ENCODE measurements around the gene KCNH5. TPM values are rescaled to one million over a fixed set of nuclear protein-coding genes. Genes with fewer than 3 reads are reported as not detected.

Gene KCNH5
- total RNA-seq, 1 donor from 2014 or later: 2.8 TPM

- Mint-ChIP-seq H3K4me3 (no peak overlapping the region), H3K4me1 (ENCODE audit: unreplicated experiment) (peaks cover 25% of the 10 kb centered on the region), H3K27ac (no peak overlapping the region)
Measured at GRCh38 chr14:62665286-62665685, 380.0 kb downstream of the KCNH5 start.

GRCh38 chr14:62663456-62663821 lies 381.8 kb downstream of the KCNH5 start:
- TF ChIP-seq, protein P1, sequence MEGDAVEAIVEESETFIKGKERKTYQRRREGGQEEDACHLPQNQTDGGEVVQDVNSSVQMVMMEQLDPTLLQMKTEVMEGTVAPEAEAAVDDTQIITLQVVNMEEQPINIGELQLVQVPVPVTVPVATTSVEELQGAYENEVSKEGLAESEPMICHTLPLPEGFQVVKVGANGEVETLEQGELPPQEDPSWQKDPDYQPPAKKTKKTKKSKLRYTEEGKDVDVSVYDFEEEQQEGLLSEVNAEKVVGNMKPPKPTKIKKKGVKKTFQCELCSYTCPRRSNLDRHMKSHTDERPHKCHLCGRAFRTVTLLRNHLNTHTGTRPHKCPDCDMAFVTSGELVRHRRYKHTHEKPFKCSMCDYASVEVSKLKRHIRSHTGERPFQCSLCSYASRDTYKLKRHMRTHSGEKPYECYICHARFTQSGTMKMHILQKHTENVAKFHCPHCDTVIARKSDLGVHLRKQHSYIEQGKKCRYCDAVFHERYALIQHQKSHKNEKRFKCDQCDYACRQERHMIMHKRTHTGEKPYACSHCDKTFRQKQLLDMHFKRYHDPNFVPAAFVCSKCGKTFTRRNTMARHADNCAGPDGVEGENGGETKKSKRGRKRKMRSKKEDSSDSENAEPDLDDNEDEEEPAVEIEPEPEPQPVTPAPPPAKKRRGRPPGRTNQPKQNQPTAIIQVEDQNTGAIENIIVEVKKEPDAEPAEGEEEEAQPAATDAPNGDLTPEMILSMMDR (conservative IDR thresholded peaks at IDR 0.05): no peak
- no peak overlapping the region for H3K27ac Mint-ChIP-seq

More at GRCh38 chr14:62665286-62665685, 380.0 kb downstream of the KCNH5 start:
- peaks cover 10% of the 10 kb centered on the region for H3K27me3 Mint-ChIP-seq
- no peaks in the 10 kb centered on the region for H3K36me3 Mint-ChIP-seq
- no peaks in the 10 kb centered on the region for H3K9me3 Mint-ChIP-seq
- TF ChIP-seq, protein P1 (conservative IDR thresholded peaks at IDR 0.05): no peak
- no peak for DNase-seq (ENCODE audit: extremely low spot score, unreplicated experiment)

GRCh38 chr14:62662811-62663455 lies 382.3 kb downstream of the KCNH5 start:
- TF ChIP-seq, protein P1 (conservative IDR thresholded peaks at IDR 0.05): no peak
- H3K4me3 Mint-ChIP-seq: peak overlapping the region; percentile 40
- peak overlapping the region; percentile 25 for H3K27ac Mint-ChIP-seq

More at GRCh38 chr14:62663456-62663821, 381.8 kb downstream of the KCNH5 start:
- H3K27me3 Mint-ChIP-seq: peaks cover 5% of the 10 kb centered on the region
- no peaks in the 10 kb centered on the region for H3K36me3 Mint-ChIP-seq
- H3K9me3 Mint-ChIP-seq: no peaks in the 10 kb centered on the region
- H3K4me1 Mint-ChIP-seq (ENCODE audit: unreplicated experiment): peaks cover 25% of the 10 kb centered on the region
- H3K4me3 Mint-ChIP-seq: no peak overlapping the region
- no peak for DNase-seq (ENCODE audit: extremely low spot score, unreplicated experiment)

DNA sequence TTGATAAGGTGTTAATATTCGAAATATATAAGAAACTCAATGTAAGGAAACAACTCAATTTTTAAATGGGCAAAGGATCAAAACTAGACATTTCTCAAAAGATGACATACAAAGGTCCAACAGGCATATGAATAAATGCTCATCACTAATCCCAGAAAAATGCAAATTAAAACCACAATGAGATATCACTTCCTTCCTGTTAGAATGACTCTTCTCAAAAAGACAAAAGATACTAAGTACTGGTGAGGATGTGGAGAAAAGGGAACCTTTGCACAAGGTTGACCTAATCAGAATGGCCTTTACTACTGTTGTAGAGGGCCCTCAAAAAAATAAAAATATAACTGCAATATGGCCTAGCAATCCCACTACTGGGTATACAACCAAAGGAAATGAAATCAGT lies 383.4 kb downstream of the KCNH5 start:
- peaks cover 5% of the 10 kb centered on the region for H3K27me3 Mint-ChIP-seq
- peaks cover 20% of the 10 kb centered on the region for H3K4me1 Mint-ChIP-seq (ENCODE audit: unreplicated experiment)
- H3K4me3 Mint-ChIP-seq: no peak overlapping the region
- H3K9me3 Mint-ChIP-seq: peaks cover 4% of the 10 kb centered on the region
- no peak for DNase-seq (ENCODE audit: extremely low spot score, unreplicated experiment)
- H3K27ac Mint-ChIP-seq: no peak overlapping the region
- no peaks in the 10 kb centered on the region for H3K36me3 Mint-ChIP-seq
- TF ChIP-seq, protein P1 (conservative IDR thresholded peaks at IDR 0.05): no peak

More at GRCh38 chr14:62662811-62663455, 382.3 kb downstream of the KCNH5 start:
- Mint-ChIP-seq H3K9me3 (peaks cover 4% of the 10 kb centered on the region), H3K27me3 (peaks cover 5% of the 10 kb centered on the region), H3K4me1 (ENCODE audit: unreplicated experiment) (peaks cover 25% of the 10 kb centered on the region), H3K36me3 (no peaks in the 10 kb centered on the region)
- DNase-seq (ENCODE audit: extremely low spot score, unreplicated experiment): no peak

DNA sequence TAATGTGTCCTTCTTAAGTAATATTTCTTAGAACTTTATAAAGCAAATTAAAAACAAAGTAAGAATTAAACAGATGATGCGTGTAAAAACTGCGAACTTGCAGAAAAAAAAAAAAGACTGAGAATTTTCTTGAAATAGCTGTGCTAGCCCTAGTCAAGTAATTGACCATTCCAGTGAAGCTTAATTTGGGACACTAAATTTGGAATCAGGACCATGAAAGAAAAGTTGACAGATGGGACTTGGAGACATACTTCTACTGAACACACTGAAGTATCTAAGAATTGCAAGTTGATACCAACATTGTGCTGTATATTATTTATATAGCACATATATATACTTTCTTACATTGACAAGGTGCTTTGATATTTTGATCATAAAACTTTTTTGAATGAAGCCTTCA lies 386.6 kb downstream of the KCNH5 start:
- H3K4me1 Mint-ChIP-seq (ENCODE audit: unreplicated experiment): peaks cover 14% of the 10 kb centered on the region
- TF ChIP-seq, protein P1 (conservative IDR thresholded peaks at IDR 0.05): no peak
- H3K27me3 Mint-ChIP-seq: peaks cover 3% of the 10 kb centered on the region
- H3K36me3 Mint-ChIP-seq: no peaks in the 10 kb centered on the region
- no peak for DNase-seq (ENCODE audit: extremely low spot score, unreplicated experiment)
- H3K9me3 Mint-ChIP-seq: peaks cover 4% of the 10 kb centered on the region
- no peak overlapping the region for H3K4me3 Mint-ChIP-seq
- H3K27ac Mint-ChIP-seq: no peak overlapping the region

Measured in type B pancreatic cell (in vitro differentiated cells).